ENCODE data around the gene TEAD1.

- TF ChIP-seq CTCF (IDR thresholded peaks at IDR 0.05) (no peak), POLR2A (IDR thresholded peaks at IDR 0.05) (no peak), POLR2AphosphoS5 (IDR thresholded peaks at IDR 0.05) (no peak)
Measured at GRCh38 chr11:12885717-12886239, 211.6 kb downstream of the TEAD1 start.
